ENCODE measurements around the gene HAS3.

HAS3 gene

DNA sequence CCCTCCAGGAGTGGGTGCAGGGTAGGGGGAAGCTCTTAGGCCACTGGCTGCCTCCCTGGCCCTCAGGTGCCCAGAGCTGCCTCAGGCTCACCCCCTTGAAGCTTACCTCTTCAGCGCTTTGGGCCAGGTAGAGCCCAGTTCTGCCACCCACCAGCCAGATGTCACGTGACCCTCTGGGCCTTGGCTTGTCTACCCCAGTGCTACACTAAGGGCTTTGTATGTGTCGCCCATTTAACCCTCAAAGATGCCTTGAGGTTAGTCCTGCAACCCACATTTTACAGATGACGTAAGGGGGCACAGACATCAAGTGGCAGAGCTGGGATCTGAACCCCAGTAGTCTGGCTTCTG lies 3.4 kb downstream of the HAS3 start:
- H3K27me3 ChIP-seq (ENCODE audit: control insufficient read depth, insufficient read depth, low read length): no peaks in the 10 kb centered on the region
- peaks cover 5% of the 10 kb centered on the region for H3K4me1 ChIP-seq
- TF ChIP-seq, protein P1, sequence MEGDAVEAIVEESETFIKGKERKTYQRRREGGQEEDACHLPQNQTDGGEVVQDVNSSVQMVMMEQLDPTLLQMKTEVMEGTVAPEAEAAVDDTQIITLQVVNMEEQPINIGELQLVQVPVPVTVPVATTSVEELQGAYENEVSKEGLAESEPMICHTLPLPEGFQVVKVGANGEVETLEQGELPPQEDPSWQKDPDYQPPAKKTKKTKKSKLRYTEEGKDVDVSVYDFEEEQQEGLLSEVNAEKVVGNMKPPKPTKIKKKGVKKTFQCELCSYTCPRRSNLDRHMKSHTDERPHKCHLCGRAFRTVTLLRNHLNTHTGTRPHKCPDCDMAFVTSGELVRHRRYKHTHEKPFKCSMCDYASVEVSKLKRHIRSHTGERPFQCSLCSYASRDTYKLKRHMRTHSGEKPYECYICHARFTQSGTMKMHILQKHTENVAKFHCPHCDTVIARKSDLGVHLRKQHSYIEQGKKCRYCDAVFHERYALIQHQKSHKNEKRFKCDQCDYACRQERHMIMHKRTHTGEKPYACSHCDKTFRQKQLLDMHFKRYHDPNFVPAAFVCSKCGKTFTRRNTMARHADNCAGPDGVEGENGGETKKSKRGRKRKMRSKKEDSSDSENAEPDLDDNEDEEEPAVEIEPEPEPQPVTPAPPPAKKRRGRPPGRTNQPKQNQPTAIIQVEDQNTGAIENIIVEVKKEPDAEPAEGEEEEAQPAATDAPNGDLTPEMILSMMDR (IDR thresholded peaks at IDR 0.05): no peak
- no peak overlapping the region for H3K4me3 ChIP-seq (ENCODE audit: low read depth, low read length)
- no peak overlapping the region for H3K4me2 ChIP-seq (ENCODE audit: low read length)
- peaks cover 2% of the 10 kb centered on the region for H3K79me2 ChIP-seq
- no peaks in the 10 kb centered on the region for H3K36me3 ChIP-seq (ENCODE audit: control insufficient read depth, insufficient read depth, low read length)
- no peak overlapping the region for H3K9ac ChIP-seq
- no peak overlapping the region for H3K27ac ChIP-seq
- no peak overlapping the region for H2AFZ ChIP-seq
- H3K9me3 ChIP-seq (ENCODE audit: control insufficient read depth, low read length): no peaks in the 10 kb centered on the region

DNA sequence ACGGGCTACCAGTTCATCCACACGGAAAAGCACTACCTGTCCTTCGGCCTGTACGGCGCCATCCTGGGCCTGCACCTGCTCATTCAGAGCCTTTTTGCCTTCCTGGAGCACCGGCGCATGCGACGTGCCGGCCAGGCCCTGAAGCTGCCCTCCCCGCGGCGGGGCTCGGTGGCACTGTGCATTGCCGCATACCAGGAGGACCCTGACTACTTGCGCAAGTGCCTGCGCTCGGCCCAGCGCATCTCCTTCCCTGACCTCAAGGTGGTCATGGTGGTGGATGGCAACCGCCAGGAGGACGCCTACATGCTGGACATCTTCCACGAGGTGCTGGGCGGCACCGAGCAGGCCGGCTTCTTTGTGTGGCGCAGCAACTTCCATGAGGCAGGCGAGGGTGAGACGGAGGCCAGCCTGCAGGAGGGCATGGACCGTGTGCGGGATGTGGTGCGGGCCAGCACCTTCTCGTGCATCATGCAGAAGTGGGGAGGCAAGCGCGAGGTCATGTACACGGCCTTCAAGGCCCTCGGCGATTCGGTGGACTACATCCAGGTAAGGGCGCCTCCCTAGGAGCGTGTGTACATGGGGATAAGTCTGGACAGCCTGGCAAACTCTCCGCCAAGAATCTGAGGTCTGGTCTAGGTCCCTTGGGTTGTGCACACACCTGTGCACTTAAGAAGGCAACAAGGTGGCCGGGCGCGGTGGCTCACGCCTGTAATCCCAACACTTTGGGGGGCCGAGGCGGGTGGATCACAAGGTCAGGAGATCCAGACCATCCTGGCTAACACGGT lies 4.2 kb downstream of the HAS3 start:
- Histone ChIP-seq H2AFZ (no peak overlapping the region), H3K9me3 (ENCODE audit: control insufficient read depth, low read length) (no peaks in the 10 kb centered on the region), H3K27me3 (ENCODE audit: control insufficient read depth, insufficient read depth, low read length) (no peaks in the 10 kb centered on the region), H3K4me3 (ENCODE audit: low read depth, low read length) (no peak overlapping the region), H3K4me1 (peaks cover 5% of the 10 kb centered on the region), H3K27ac (no peak overlapping the region), H3K4me2 (ENCODE audit: low read length) (no peak overlapping the region), H3K36me3 (ENCODE audit: control insufficient read depth, insufficient read depth, low read length) (no peaks in the 10 kb centered on the region), H3K79me2 (peaks cover 4% of the 10 kb centered on the region), H3K9ac (no peak overlapping the region)
- TF ChIP-seq, protein P1 (IDR thresholded peaks at IDR 0.05): no peak

DNA sequence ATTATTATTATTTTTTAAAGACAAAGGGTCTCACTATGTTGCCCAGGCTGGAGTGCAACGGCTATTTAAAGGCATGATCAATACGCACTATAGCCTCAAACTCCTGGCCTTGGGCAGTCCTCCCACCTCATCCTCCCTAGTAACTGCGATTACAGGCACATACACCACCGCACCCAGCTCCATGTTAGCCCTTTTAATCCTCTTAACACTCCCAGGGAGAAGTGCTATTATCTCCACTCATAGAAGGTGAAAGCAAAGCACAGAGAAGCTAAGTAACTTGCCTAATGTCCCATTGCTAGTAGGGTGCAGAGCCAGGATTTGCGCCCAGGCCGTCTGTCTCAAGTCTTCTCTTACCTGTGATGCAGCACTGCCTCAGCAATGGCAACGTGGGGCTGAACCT lies 5.0 kb downstream of the HAS3 start:
- H3K4me3 ChIP-seq (ENCODE audit: low read depth, low read length): no peak overlapping the region
- H3K4me2 ChIP-seq (ENCODE audit: low read length): no peak overlapping the region
- H3K9ac ChIP-seq: no peak overlapping the region
- no peaks in the 10 kb centered on the region for H3K9me3 ChIP-seq (ENCODE audit: control insufficient read depth, low read length)
- H3K36me3 ChIP-seq (ENCODE audit: control insufficient read depth, insufficient read depth, low read length): no peaks in the 10 kb centered on the region
- no peak overlapping the region for H3K27ac ChIP-seq
- peaks cover 4% of the 10 kb centered on the region for H3K79me2 ChIP-seq
- H3K27me3 ChIP-seq (ENCODE audit: control insufficient read depth, insufficient read depth, low read length): no peaks in the 10 kb centered on the region
- no peak overlapping the region for H2AFZ ChIP-seq
- TF ChIP-seq, protein P1 (IDR thresholded peaks at IDR 0.05): no peak
- H3K4me1 ChIP-seq: peaks cover 5% of the 10 kb centered on the region

DNA sequence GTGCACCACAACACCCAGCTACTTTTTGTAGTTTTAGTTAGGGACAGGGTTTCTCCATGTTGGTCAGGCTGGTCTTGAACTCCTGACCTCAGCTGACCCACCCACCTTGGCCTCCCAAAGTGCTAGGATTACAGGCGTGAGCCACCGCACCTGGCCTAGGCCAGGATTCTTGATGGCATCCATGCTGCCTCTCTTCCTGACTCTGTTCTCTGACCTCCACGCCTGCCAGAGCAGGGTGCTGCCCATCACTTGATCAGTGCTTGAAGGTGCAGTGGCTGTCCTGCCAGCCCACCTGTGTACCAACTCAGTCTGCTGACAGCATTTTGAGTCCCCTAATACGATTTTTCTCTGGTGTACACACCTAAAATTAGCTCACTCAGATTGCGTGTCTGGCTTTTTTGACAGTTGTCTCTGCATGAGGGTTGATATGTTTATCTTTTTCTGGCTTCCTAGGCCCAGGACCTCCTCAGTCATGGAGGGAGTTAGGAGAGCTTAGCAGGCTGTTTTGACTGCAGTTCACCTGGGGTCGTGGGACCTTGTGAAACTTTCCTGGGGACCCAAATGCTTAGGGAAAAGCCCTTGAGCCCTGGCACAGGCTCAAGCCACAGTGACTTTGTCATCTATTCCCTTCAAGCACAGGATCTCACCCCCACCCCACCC lies 5.9 kb downstream of the HAS3 start:
- H3K36me3 ChIP-seq (ENCODE audit: control insufficient read depth, insufficient read depth, low read length): no peaks in the 10 kb centered on the region
- no peak overlapping the region for H3K9ac ChIP-seq
- no peak overlapping the region for H2AFZ ChIP-seq
- H3K4me1 ChIP-seq: peaks cover 8% of the 10 kb centered on the region
- no peak overlapping the region for H3K27ac ChIP-seq
- H3K9me3 ChIP-seq (ENCODE audit: control insufficient read depth, low read length): no peaks in the 10 kb centered on the region
- H3K27me3 ChIP-seq (ENCODE audit: control insufficient read depth, insufficient read depth, low read length): no peaks in the 10 kb centered on the region
- H3K4me3 ChIP-seq (ENCODE audit: low read depth, low read length): no peak overlapping the region
- TF ChIP-seq, protein P1 (IDR thresholded peaks at IDR 0.05): no peak
- no peak overlapping the region for H3K4me2 ChIP-seq (ENCODE audit: low read length)
- H3K79me2 ChIP-seq: peaks cover 4% of the 10 kb centered on the region

DNA sequence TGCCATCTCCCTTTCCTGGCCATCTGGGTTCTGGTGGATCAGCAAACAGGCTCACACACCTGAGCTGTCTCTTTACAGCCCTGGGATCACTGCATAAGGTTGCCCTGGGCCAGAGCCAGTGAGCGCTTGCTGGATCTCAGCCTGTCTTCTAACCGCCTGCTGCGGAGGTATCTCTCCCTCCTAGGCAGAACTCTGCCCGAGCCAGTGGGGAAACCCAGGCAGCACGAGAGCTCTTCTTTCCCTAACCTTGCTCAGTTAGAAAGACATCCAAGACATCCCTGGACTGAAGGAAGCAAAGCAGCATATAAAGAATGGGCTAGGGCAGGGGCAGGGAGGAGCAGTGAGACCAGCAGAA lies 6.4 kb downstream of the HAS3 start:
- no peak overlapping the region for H3K27ac ChIP-seq
- H3K79me2 ChIP-seq: peaks cover 5% of the 10 kb centered on the region
- no peak overlapping the region for H3K4me2 ChIP-seq (ENCODE audit: low read length)
- H3K4me3 ChIP-seq (ENCODE audit: low read depth, low read length): no peak overlapping the region
- H2AFZ ChIP-seq: no peak overlapping the region
- no peaks in the 10 kb centered on the region for H3K27me3 ChIP-seq (ENCODE audit: control insufficient read depth, insufficient read depth, low read length)
- no peak overlapping the region for H3K9ac ChIP-seq
- peaks cover 13% of the 10 kb centered on the region for H3K4me1 ChIP-seq
- TF ChIP-seq, protein P1 (IDR thresholded peaks at IDR 0.05): no peak
- H3K36me3 ChIP-seq (ENCODE audit: control insufficient read depth, insufficient read depth, low read length): no peaks in the 10 kb centered on the region
- H3K9me3 ChIP-seq (ENCODE audit: control insufficient read depth, low read length): no peaks in the 10 kb centered on the region
